Measurements from ENCODE around the gene IRF1.

The IRF1 gene

GRCh38 chr5:132474131-132474723 lies 16.3 kb downstream of the IRF1 start:
- DNase-seq (ENCODE audit: low read depth) = no peak

- no peak for DNase-seq (ENCODE audit: low read depth)
Observed at GRCh38 chr5:132473668-132474067, 16.9 kb downstream of the IRF1 start.

DNA sequence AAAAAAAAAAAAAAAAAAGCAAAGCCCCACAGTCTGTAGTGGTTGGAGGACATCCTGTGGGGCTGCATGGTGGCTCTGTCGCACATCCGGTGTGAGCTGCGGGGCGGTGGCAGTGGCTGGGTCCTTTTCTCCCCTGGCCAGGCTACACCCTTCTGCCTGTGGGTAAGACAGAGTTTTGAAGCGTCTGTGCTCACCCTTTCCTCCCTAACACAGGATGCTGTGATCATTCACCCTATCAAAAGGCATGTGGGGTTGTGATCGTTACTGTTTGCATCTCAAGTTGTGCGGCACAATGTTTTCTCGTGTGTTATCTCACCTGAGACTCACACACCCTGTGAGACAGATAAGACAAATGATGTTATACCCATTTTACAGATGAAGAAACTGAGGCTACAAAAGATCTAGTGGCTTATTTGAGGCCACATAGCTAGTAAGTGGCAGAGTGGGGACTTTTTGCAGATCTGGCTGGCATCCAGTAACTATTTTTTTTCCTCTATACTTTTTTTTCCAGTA lies 17.5 kb downstream of the IRF1 start:
- no peak for DNase-seq (ENCODE audit: low read depth)

GRCh38 chr5:132472431-132472830 lies 18.1 kb downstream of the IRF1 start:
- DNase-seq (ENCODE audit: low read depth) = no peak

DNA sequence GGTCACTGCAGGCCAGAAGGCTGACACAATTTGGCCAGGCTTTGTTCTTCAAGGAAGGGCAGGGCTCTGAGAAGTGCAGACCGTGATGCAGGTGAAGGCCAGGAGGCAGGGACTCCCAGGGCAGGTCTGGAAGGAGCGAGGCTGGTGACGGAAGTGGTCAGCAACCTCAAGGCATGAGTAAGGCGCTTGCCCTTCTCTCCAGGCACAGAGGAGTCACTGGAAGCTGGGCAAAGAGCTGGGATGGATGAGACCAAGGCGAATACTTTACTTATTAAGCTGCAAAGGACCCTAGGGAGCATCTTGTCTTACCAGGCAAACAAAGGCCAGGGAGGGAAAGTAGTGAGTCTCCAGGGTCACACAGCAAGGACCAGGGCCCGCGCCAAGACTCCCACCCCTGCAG lies 18.6 kb downstream of the IRF1 start:
- DNase-seq (ENCODE audit: low read depth) = no peak

DNA sequence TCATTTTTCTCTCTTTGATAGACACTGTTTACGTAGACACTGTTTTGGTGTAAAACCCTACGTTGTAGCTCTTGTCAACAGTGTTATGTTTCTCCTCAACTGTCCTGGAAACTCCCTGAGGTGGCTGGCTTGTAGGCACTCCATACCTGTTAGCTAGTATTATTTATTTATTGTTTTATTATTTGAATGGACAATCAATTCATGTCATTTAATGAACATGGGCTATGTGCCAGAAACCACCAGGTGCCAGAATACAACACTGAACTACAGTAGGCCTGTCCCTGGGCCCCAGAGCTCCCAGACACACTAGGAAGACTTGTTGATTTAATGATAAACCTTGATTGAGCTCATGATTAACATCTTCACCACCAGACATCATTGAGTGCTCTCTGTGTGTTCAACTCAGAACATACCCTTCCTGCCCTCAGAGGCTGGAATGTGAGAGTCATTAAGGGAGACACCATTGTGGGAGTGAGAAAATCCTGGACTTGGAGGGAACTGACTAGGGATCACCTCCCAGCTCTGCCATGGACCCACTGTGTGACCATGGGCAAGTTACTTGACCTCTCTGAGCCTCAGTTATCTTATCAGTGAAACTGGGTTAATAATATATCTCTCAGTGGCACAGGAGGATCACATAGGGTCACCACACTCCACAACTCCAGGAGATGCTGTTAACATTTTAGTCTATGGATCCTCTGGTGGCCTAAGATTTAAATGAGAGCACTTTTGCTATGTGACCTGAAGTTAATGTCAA lies 19.2 kb downstream of the IRF1 start:
- no peak for DNase-seq (ENCODE audit: low read depth)

- DNase-seq (ENCODE audit: low read depth) = no peak
Observed at GRCh38 chr5:132470596-132470995, 20.0 kb downstream of the IRF1 start.

DNA sequence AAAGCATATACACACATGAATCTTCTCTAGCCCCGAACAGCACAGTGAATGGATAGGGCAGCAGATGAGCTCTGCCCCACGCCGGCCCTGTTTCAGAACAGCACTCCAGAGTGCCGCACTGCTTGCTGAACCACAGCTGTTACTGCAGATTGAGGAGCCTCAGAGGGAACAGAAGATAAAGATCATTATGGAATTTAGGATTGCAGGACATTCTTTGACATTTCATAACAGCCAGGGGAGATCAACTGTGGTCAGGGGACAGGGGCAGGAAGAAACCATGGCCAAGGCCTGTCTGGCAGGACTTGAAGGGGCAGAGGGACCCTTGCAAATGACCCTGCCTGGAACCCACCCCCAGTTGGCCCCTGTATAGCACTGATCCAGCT lies 20.6 kb downstream of the IRF1 start:
- DNase-seq (ENCODE audit: low read depth) = no peak

GRCh38 chr5:132469380-132470009 lies 21.1 kb downstream of the IRF1 start:
- no peak for DNase-seq (ENCODE audit: low read depth)

DNA sequence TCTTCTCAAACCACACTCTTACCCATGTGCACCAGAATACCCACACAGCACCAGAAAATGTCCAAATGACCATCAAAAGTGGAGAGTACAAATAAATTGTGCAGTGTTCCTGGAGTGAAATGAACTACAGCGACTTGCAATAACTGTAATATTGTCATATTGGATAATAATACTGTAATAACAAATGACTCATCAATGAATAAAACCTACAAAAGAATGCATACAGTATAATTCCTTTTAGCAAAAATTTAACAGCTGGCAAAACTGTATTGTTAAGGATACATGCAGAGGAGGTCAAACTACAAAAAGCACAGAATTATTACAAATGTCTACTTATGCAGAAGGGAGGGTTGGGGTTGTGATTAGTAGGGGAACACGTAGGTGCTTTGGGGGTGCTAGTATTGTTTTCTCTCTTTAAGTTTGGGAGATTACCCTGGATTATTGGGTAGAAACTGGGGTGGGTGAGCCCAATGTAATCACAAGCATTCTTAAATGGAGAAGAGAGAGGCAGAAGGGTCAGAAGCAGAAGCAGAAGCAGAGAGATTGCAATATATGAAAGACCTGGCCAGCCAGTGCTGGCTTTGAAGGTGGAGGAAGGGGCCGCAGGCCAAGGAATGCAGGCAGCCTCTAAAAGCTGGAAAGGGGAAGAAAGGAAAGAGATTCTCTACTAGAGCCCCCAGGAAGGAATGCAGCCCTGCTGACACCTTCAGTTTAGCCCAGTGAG lies 21.8 kb downstream of the IRF1 start:
- no peak for DNase-seq (ENCODE audit: low read depth)

DNA sequence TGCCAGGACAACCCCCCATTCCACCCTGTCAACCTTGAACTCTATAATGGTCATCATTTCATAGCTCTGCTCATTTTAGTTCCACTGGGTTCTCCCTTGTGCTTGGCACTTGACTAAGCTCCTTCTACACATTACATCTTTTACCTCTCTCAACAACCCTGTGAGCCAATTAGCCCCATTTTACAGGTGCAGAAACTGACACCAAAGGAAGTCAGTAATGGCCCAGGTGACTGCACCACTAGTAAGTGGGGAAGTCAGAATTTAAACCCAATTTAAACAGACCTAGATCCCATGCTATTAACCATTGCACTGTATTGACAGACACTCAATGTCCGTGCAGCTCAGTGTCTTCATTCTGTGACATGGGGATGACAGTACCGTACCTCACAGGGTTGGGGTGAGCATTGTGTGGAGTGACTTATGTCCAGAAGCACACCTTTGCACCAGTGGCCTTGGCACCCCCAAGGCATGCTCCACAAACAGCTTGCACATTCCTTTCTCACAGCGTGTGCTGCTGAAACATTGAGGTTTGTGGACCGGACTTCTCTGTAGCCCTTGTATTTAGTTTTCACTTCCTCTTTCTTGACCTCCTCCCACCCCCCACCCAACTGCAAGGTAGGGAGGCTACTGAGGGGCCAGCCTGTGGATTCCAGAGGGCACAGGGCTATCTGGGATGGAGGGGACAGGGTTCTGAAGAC lies 23.1 kb downstream of the IRF1 start:
- DNase-seq (ENCODE audit: low read depth) = no peak

- no peak for DNase-seq (ENCODE audit: low read depth)
Observed at GRCh38 chr5:132466433-132467286, 23.9 kb downstream of the IRF1 start.

DNA sequence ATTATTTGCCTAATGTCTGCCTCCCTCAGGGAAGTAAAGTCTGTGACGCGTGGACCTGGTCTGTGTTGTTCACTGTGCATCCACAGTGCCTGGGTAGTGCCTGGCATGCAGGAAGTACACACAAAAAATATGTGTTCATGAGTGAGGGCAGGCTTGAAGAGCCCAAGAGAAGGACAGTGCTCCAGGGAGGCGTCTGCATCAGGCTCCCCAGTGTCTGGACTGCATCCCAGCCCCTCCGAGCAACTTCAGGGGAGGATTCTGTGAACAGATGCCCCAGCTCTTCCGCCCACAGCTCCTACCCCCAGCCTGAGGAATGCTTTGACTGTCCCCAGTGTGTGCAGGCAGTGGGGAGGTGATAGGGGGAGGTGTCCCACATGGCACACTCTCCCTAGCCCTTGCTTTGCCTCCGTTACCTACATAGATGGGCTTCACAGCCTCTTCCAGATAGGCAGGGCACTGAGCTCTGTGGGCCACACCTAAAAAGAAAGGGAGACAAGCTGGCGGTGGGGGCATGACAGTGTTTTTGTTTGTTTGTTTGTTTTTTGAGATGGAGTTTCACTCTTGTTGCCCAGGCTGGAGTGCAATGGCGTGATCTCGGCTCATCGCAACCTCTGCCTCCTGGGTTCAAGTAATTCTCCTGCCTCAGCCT lies 25.4 kb downstream of the IRF1 start:
- DNase-seq (ENCODE audit: low read depth) = no peak

DNA sequence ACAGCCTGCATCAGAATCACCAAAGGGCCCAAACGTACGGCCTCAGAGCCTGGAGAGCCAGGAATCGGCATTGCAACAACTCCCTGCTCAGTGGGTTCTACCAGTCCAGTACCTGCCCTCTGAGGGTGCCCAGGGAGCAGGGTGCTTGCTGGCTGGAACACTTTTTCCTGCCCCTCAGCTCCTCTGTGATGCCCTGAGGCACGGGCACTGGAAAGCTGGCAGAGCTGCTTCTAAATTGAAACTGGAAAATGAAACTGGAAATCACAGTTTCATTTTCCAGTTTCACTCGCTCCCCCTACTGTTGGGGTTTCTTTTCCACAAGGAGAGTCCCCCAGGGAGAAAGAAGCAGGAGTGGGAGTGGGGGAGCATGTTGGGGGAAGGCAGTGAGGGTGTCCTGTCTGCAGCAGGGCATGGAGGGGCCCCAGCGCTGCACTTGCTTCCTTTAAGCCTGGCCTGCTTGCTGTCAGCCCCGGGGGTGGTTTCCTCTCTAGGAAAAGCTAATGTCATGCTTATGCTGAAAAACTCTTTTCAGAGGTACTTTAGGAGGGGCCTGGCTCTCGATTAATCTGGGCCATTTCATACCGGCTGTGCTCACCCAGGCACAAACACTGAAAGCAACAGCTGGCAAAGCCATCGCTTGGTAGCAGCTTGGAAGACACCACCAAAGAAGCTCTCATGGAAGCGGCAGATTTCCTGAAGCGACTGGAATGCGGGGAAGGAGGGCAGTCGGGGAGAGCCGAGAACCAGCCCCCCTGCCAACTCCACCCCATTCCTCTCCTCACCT lies 26.2 kb downstream of the IRF1 start:
- no peak for DNase-seq (ENCODE audit: low read depth)

DNA sequence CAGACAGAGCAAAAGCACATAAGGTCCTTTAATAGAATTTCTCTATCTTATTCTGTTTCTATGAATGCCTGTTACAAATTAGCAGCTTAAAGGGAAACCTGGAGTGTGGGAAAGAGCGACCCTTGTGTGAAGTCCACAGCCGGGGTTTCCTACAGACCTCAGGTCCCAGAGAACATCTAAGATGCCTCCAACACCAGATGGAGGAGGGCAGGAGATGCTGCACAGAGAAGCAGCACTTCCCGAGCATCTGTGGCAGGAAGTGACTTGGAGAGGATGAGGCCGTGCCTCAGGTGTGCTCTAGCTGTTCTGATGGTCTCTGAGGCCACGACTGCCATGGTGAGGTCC lies 26.8 kb downstream of the IRF1 start:
- DNase-seq (ENCODE audit: low read depth) = no peak

DNA sequence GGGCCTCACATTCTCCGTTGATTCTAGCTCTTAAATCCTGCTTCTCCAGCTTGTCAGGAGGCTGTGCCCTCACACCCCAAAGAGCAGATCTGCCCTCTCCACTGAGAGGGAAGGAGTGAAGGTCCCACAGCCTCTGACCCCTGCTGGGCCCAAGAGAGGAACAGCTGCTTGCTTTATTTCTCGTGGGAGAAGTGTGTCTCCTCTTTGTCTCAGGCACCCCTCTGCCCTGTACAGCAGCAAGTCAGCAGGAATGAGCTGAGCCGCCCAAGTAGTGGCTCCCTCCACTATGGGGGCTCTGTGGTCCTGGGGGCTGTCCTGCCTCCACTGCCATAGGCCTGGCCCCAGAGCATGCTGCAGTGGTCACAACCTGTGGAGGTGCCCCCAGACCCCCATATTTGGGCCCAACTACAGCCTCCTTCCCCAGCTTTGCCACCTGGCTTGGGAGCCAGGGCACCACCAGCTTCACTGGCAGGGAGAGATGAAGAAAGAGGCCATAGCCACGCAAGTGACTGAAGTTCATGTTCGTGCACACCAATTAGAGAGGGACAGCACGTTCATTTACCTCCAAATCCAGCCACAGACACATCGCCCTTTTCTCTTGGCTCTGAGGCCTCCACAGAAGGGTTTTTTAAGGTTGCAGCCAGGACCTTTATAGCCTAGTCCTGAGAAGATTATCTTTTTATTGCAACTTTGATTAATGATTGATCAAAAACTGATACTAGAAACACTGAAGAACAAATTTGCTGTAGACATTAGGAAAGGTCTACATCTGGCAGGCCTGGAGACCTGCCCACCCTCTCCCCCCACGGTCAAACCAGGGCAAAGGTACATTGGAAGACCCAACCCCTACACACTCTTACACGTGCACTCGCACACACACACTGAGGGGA lies 27.5 kb downstream of the IRF1 start:
- no peak for DNase-seq (ENCODE audit: low read depth)

DNA sequence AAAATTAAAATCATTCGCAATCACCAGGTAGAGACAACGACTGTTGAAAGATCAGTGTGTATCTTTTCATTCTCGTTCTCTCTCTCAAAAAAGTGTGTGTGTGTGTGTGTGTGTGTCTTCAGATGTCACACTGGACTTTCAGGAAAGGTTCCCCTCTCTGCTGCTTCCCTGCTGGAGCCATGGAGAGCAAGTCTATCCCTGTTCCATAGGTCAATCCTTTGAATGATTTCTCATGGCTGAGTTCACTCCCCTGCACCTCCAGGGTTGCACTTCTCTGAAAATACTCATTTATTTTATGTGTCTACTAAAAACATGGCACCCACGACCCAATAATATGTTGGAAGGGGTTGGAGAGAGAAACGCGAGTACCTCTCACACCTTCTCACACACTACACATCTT lies 28.2 kb downstream of the IRF1 start:
- no peak for DNase-seq (ENCODE audit: low read depth)

- no peak for DNase-seq (ENCODE audit: low read depth)
Observed at GRCh38 chr5:132461569-132462070, 29.0 kb downstream of the IRF1 start.
